ENCODE measurements around the gene TUBGCP6. TPM values are rescaled to one million over a fixed set of nuclear protein-coding genes. Genes with fewer than 3 reads are reported as not detected.
"Not testable (repeated sequence)": the region's sequence is repeated elsewhere in the genome, so short reads cannot be mapped to it uniquely, and the experiment has no call there.

TUBGCP6 gene
- total and polyA plus RNA-seq, 8 donors = 37.8 to 112 (median 50.2) TPM

DNA sequence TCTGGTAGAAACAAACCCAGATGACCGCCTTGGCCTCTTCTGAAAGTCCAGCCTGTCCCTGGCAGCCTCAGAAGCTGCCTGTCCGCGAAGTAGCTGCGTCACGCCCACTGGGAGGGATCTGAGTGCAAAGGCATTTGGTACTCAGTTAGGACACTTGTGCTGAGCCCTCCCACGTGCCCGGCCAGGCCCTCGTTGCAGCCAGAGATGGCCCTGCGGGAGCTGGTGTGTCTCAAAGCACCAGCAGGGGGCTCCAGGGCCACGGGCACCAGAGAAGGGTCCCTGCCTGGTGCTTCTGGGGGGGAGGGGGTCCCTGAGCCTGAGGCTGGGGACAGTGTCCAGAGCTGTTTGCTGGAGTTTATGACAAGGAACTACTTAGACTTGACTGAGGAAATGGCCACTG lies 38.2 kb downstream of the TUBGCP6 start:
- peak in 1 of 2 donors; percentile 40 for DNase-seq
- H3K27ac ChIP-seq = no peak overlapping the region
- 33 to 55% (median 42%) methylated on average over 10 of the region's 10 CpGs for WGBS, 5 donors
- H3K36me3 ChIP-seq = peaks cover 26 to 78% (median 68%) of the 10 kb centered on the region in 4 donors
- H3K9me3 ChIP-seq = no peaks in the 10 kb centered on the region
- no peaks in the 10 kb centered on the region for H3K27me3 ChIP-seq
- TF ChIP-seq, protein P1, sequence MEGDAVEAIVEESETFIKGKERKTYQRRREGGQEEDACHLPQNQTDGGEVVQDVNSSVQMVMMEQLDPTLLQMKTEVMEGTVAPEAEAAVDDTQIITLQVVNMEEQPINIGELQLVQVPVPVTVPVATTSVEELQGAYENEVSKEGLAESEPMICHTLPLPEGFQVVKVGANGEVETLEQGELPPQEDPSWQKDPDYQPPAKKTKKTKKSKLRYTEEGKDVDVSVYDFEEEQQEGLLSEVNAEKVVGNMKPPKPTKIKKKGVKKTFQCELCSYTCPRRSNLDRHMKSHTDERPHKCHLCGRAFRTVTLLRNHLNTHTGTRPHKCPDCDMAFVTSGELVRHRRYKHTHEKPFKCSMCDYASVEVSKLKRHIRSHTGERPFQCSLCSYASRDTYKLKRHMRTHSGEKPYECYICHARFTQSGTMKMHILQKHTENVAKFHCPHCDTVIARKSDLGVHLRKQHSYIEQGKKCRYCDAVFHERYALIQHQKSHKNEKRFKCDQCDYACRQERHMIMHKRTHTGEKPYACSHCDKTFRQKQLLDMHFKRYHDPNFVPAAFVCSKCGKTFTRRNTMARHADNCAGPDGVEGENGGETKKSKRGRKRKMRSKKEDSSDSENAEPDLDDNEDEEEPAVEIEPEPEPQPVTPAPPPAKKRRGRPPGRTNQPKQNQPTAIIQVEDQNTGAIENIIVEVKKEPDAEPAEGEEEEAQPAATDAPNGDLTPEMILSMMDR (IDR thresholded peaks at IDR 0.05) = peak in 2 of 7 experiments; percentile 8 to 23
- TF ChIP-seq EP300 (IDR thresholded peaks at IDR 0.05) = no peak
- peaks cover 5 to 63% (median 39%) of the 10 kb centered on the region in 4 donors for H3K4me1 ChIP-seq
- H3K4me3 ChIP-seq = no peak overlapping the region
- intact Hi-C loops (cut with DNase I; ENCODE audit: low total_unique reads) = no loop called here

DNA sequence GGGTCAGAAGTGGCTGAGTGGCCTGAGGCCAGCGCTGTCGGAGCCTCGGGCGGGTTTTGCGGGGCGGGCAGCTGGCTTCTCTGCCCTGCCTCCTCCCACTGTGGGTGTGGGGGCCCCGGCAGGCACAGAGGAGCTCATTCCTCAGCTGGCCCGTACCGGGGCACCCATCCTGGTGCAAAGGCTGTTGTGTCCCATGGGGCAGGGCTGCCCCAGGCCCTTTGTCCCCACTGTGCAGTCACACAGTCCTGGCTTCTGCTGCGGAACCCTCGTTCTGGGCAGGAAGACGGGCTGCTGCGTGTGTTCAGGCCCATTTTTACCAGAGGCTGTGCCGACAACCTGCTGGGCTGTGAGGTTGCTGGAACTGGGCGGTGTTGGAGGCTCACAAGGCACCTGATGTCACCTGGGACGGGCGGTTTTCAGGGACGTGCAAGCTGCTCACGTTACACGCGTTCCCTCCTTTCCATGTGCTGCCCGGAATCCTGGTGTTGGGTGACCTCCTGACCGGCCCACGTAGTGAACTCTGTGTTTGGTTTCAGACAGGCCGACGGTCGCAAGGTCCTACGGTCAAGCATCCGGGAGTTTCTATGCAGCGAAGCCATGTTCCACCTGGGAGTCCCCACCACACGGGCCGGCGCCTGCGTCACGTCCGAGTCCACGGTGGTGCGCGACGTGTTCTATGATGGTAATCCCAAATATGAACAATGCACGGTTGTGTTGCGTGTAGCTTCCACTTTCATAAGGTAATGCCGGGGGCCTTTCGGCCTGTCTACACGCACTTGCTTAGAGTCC lies 38.8 kb downstream of the TUBGCP6 start:
- intact Hi-C loops (cut with DNase I; ENCODE audit: low total_unique reads) = no loop called here
- Histone ChIP-seq H3K4me3 (no peak overlapping the region), H3K4me1 (peaks cover 7 to 64% (median 42%) of the 10 kb centered on the region in 4 donors), H3K9me3 (no peaks in the 10 kb centered on the region), H3K36me3 (peaks cover 20 to 71% (median 62%) of the 10 kb centered on the region in 4 donors), H3K27ac (peak overlapping the region in 1 of 5 donors; percentile 29), H3K27me3 (no peaks in the 10 kb centered on the region)
- TF ChIP-seq POLR2AphosphoS5 (IDR thresholded peaks at IDR 0.05) (no peak), EP300 (IDR thresholded peaks at IDR 0.05) (no peak), POLR2A (IDR thresholded peaks at IDR 0.05) (no peak)
- TF ChIP-seq, protein P1 (IDR thresholded peaks at IDR 0.05) = no peak
- WGBS, 5 donors = 89 to 94% (median 93%) methylated on average over 39 to 45 of the region's 45 CpGs
- DNase-seq = no peak

DNA sequence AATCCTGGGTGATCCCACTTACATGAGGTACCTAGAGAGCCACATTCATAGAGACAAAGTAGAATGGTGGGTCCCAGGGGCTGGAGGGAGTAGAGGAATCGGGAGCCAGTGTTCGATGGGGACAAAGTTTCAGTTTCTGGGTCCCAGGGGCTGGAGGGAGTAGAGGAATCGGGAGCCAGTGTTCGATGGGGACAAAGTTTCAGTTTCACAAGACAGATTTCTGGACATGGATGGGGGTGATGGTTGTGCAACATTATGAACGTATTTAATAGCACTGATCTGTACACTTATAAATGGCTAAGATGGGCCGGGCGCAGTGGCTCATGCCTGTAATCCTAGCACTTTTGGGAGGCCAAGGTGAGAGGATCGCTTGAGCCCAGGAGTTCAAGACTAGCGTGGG lies 39.8 kb downstream of the TUBGCP6 start:
- H3K27ac ChIP-seq; H3K4me3 ChIP-seq; H3K27me3 ChIP-seq; intact Hi-C loops (cut with DNase I; ENCODE audit: low total_unique reads); DNase-seq; H3K9me3 ChIP-seq: not testable (repeated sequence)
- WGBS, 5 donors = 88 to 90% (median 90%) methylated on average over 9 of the region's 9 CpGs
- H3K4me1 ChIP-seq = peaks cover 9 to 65% (median 43%) of the 10 kb centered on the region in 4 donors
- H3K36me3 ChIP-seq = peaks cover 12 to 62% (median 52%) of the 10 kb centered on the region in 4 donors

DNA sequence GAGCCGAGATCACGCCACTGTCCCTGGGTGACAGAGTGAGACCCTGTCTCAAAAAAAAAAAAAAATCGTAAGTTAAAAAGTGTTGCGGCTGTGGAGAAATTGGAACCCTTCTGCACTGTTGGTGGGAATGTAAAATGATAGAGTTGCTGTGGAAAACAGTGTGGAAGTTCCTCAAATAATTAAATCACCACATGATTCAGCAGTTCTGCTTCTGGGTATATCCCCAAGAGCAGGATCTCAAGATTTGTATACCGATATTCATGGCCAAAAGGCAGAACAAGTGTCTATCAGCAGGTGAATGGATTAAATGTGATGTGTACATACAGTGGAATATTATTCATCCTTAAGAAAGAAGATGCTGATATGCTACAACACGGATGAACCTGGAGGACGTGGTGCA lies 40.3 kb downstream of the TUBGCP6 start:
- no peak for TF ChIP-seq POLR2AphosphoS5 (IDR thresholded peaks at IDR 0.05)
- TF ChIP-seq, protein P1 (IDR thresholded peaks at IDR 0.05) = no peak
- no peak for TF ChIP-seq POLR2A (IDR thresholded peaks at IDR 0.05)
- intact Hi-C loops (cut with DNase I; ENCODE audit: low total_unique reads) = no loop called here
- Histone ChIP-seq H3K9me3 (no peaks in the 10 kb centered on the region), H3K36me3 (peaks cover 12 to 60% (median 50%) of the 10 kb centered on the region in 4 donors), H3K27me3 (no peaks in the 10 kb centered on the region), H3K4me3 (no peak overlapping the region), H3K27ac (no peak overlapping the region), H3K4me1 (peaks cover 14 to 65% (median 43%) of the 10 kb centered on the region in 4 donors)
- WGBS, 5 donors = 92 to 94% (median 94%) methylated on average over 7 of the region's 7 CpGs
- no peak for DNase-seq

DNA sequence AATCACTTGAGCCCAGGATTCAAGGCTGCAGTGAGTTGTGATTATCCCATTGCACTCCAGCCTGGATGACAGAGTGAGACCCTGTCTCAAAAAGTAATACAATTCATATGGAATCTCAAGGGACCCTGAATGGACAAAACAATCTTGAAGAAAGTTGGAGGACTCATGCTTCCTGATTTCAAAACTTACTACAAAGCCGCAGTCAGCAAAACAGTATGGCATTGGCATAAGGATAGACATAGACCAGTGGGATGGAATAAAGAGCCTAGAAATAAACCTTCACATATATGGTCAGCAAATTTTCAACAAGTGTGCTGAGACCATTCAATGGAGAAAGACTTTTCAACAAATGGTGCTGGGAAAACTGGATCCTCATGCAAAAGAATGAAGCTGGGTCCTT lies 41.5 kb downstream of the TUBGCP6 start:
- Histone ChIP-seq H3K4me1 (peaks cover 17 to 67% (median 45%) of the 10 kb centered on the region in 4 donors), H3K36me3 (peaks cover 10 to 58% (median 47%) of the 10 kb centered on the region in 4 donors), H3K9me3 (no peaks in the 10 kb centered on the region), H3K4me3 (no peak overlapping the region), H3K27me3 (no peaks in the 10 kb centered on the region), H3K27ac (no peak overlapping the region)
- intact Hi-C loops (cut with DNase I; ENCODE audit: low total_unique reads) = no loop called here
- TF ChIP-seq POLR2A (IDR thresholded peaks at IDR 0.05) (no peak), POLR2AphosphoS5 (IDR thresholded peaks at IDR 0.05) (no peak), EP300 (IDR thresholded peaks at IDR 0.05) (no peak)
- TF ChIP-seq, protein P1 (IDR thresholded peaks at IDR 0.05) = no peak
- 96 to 100% (median 97%) methylated on average over 1 of the region's 1 CpG for WGBS, 5 donors
- DNase-seq = no peak

All from stomach (tissue), 9 donors.